Colonic mucosa (tissue), 4 donors: Measurements from ENCODE around the gene TMED4. TPM values are rescaled to one million over a fixed set of nuclear protein-coding genes. Genes with fewer than 3 reads are reported as not detected.

ENCODE experiments used
- DNase-seq: peaks from one replicate; pipeline ENCODE4 v3.0.0-alpha.2; 2020
- H3K27ac ChIP-seq: fragments of 200-600 bp; one replicate; pipeline ENCODE4 v1.8.0; 2021
- H3K27me3 ChIP-seq: fragments of 200-600 bp; one replicate; pipeline ENCODE4 v1.8.0; 2021
- H3K36me3 ChIP-seq: fragments of 200-600 bp; one replicate; pipeline ENCODE4 v1.8.0; 2021
- H3K4me1 ChIP-seq: fragments of 200-600 bp; one replicate; pipeline ENCODE4 v1.8.0; 2021; ENCODE audit warnings: mild to moderate bottlenecking
- H3K4me3 ChIP-seq: fragments of 200-600 bp; one replicate; pipeline ENCODE4 v1.8.0; 2021
- H3K9ac ChIP-seq, 2 donors: one replicate each; pipeline ENCODE4 v1.7.0; 2013; ENCODE audit warnings: control low read depth in 2 of 2, low read depth in 2 of 2, low read length in 2 of 2
- H3K9me3 ChIP-seq: fragments of 200-600 bp; one replicate; pipeline ENCODE4 v1.8.0; 2021
- intact Hi-C: fragments of 100-400 bp; cut with DNase I; formaldehyde crosslinking; loops from one replicate; pipeline ENCODE4 v1.14.1; 2022
- total RNA-seq, 2 donors: library from RNA; stranded (reverse); fragmentation: NEBNext Ultra II Directional in 1 of 2; extraction: Animal tissue kit (Norgen Biotek cat#: 25700) in 1 of 2; gene quantifications; one replicate each; pipeline ENCODE4 v1.2.1, GENCODE V29; 2021
- TF ChIP-seq, protein P1 (sequence below): fragments of 200-600 bp; IDR thresholded peaks from one replicate; pipeline ENCODE4 v1.8.0; 2022; ENCODE audit warnings: antibody characterized with exemption, mild to moderate bottlenecking
- donor health status: healthy.
- donor health status: DM: no; HTN: no; CAD: no.
- donor health status: DM: no; HTN: no; CAD: no.

TMED4 gene
- total RNA-seq, 2 donors from 2014 or later, result 81.7 to 96.9 TPM

DNA sequence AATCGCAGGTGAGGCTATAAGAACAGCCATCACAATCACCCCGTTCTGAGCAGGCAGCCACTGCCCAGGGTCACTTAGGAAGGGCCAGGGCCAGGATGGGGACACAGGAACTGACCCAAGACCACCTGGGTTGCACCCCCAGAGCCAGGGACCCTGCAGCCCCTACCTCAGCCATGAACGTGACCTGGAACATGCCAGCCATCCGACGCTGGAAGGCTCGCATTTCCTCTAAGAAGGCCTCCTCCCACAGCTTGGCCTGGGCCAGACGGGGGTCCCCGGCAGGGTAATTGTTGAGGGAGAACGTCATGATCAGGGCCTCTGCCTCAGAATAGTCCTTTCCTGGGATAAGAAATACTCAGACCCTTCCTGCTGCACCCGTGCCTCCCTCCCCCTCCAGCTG is 45.9 kb downstream of the TMED4 start:
- TF ChIP-seq, protein P1, sequence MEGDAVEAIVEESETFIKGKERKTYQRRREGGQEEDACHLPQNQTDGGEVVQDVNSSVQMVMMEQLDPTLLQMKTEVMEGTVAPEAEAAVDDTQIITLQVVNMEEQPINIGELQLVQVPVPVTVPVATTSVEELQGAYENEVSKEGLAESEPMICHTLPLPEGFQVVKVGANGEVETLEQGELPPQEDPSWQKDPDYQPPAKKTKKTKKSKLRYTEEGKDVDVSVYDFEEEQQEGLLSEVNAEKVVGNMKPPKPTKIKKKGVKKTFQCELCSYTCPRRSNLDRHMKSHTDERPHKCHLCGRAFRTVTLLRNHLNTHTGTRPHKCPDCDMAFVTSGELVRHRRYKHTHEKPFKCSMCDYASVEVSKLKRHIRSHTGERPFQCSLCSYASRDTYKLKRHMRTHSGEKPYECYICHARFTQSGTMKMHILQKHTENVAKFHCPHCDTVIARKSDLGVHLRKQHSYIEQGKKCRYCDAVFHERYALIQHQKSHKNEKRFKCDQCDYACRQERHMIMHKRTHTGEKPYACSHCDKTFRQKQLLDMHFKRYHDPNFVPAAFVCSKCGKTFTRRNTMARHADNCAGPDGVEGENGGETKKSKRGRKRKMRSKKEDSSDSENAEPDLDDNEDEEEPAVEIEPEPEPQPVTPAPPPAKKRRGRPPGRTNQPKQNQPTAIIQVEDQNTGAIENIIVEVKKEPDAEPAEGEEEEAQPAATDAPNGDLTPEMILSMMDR, result no peak
- no peaks in the 10 kb centered on the region for H3K4me1 ChIP-seq
- H3K9me3 ChIP-seq, result no peaks in the 10 kb centered on the region
- no peak overlapping the region for H3K27ac ChIP-seq
- no peaks in the 10 kb centered on the region for H3K36me3 ChIP-seq
- H3K27me3 ChIP-seq, result no peaks in the 10 kb centered on the region
- intact Hi-C loops, result no loop called here
- no peak overlapping the region for H3K9ac ChIP-seq
- DNase-seq, result no peak
- H3K4me3 ChIP-seq, result no peak overlapping the region

DNA sequence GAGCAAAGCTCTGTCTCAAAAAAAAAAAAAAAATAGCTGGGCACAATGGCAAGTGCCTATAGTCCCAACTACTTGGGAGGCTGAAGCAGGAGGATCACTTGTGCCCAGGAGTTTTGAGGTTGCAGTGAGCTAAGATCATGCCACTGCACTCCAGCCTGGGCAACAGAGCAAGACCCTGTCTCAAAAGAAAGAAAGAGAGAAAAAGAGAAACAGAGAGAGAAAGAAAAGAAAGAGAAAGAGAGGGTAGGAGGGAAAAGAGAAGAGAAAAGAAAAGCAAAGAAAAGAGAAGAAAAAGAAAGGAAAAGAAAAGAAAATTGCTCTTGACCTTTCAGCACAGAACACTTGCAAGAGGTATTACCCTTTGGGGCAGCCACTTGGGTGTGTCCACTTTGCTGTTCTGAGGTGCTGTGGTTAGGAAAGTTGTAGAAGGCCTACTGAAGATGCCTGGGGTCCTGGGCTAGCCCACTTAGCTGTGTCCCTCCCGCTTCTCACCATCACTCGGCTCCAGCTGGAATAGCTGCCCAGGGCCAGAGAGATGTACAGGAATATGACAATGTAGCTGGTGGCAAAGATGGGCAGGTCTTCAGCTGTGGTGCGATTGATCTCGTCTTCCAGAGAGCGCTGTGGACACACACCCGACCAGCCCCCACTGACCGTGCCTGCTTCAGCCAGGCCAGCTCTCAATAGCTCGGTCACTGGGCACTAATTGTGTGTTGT is 46.5 kb downstream of the TMED4 start:
- intact Hi-C loops, result no loop called here
- TF ChIP-seq, protein P1, result no peak
- Histone ChIP-seq H3K4me1 (no peaks in the 10 kb centered on the region), H3K4me3 (no peak overlapping the region), H3K36me3 (no peaks in the 10 kb centered on the region), H3K9ac (no peak overlapping the region), H3K27ac (no peak overlapping the region), H3K9me3 (no peaks in the 10 kb centered on the region), H3K27me3 (no peaks in the 10 kb centered on the region)
- no peak for DNase-seq

DNA sequence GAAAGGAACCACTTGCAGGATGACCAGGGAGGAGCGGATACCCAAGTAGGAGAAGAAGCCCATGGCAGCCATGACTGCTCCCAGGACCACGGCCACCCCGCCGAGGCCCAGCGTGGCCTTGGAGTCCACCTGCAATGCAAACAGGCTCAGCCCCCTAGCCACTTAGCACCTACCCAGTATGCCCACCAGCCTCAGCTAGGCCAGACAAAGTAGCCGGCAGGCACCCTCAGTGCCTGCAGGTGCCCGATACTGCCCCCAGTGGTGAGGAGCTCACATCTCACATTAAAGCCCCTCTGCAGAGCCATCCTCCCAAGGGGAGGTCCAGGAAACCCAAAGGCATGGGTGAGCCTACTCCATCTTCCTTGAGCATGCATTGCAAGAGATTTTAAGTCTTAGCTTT is 47.5 kb downstream of the TMED4 start:
- Histone ChIP-seq H3K9me3 (no peaks in the 10 kb centered on the region), H3K9ac (no peak overlapping the region), H3K27me3 (no peaks in the 10 kb centered on the region), H3K36me3 (no peaks in the 10 kb centered on the region), H3K4me3 (no peak overlapping the region), H3K4me1 (no peaks in the 10 kb centered on the region), H3K27ac (no peak overlapping the region)
- peak; percentile 37 for DNase-seq
- intact Hi-C loops, result no loop called here
- TF ChIP-seq, protein P1, result peak; percentile 43

DNA sequence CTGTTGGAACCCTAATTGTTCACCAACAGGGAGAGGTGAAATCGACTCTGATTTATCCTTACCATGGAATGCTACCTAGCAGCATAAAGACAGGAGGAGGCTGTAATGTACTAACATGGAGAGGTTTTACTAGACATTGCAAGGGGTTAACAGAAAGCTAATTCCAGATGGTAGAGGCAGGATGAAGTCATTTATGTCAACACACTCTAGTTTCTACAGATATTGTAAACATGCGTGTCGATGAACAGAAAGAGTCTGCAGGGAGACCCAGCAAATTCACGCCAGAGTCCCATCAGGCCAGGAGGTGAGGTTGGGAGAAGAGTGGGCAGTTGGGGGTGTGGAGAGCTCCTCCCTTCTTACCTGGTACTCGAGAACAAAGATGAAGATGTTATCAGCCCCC is 47.9 kb downstream of the TMED4 start:
- Histone ChIP-seq H3K4me1 (no peaks in the 10 kb centered on the region), H3K36me3 (no peaks in the 10 kb centered on the region), H3K9me3 (no peaks in the 10 kb centered on the region), H3K27me3 (no peaks in the 10 kb centered on the region), H3K27ac (no peak overlapping the region), H3K4me3 (no peak overlapping the region), H3K9ac (no peak overlapping the region)
- intact Hi-C loops, result no loop called here
- DNase-seq, result no peak
- TF ChIP-seq, protein P1, result no peak

DNA sequence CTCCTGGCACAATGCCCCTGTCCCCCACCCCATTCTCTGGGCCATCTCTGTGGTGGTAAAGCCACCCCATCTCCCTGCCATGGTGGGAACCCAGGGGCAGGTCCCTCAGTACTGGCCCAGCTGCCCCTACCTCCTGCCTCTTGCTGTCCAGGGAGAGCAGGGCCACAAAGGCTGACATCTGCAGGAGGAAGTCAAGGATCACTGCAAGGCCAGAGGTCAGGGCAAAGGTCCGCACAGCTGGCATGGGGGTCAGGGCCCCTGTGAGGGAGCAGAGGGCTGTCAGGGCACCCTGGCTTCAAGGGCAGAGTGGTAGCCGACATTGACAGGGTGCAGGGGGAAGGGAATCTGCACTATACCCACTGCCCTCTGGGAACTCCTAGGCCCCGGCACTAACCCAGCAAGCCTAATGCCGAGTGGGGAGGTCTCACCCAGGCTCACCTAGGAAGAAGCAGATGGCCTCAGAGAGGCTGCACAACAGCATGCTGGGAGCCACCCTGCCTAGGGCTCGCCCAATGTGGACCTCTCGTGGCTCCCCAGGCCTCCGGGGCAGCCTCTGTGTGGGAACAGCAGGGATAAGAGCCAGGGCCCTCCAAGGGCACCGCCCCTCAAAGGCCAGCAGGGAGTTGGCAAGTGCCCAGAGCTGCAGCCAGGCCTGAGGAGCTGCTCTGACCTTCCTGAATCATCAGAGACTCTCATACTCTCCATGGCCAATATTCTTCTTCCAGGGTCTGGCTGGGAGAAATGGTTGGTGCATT is 48.6 kb downstream of the TMED4 start:
- DNase-seq, result no peak
- H3K27me3 ChIP-seq, result no peaks in the 10 kb centered on the region
- TF ChIP-seq, protein P1, result no peak
- no peak overlapping the region for H3K27ac ChIP-seq
- no peaks in the 10 kb centered on the region for H3K36me3 ChIP-seq
- no peak overlapping the region for H3K9ac ChIP-seq
- intact Hi-C loops, result no loop called here
- no peaks in the 10 kb centered on the region for H3K4me1 ChIP-seq
- H3K9me3 ChIP-seq, result no peaks in the 10 kb centered on the region
- no peak overlapping the region for H3K4me3 ChIP-seq
